Stimulated activated CD4-positive, alpha-beta T cell treated with anti-CD3 and anti-CD28 coated beads, Interleukin-12 subunit alpha, Interleukin-12 subunit beta, amount 100 ng/mL, for 48 hours (primary cell): ENCODE measurements around the gene WDR27.
"Not testable (repeated sequence)": the region's sequence is repeated elsewhere in the genome, so short reads cannot be mapped to it uniquely, and the experiment has no call there.

Source experiments
- DNase-seq, 3 donors: peaks; one replicate each; pipeline ENCODE4 v3.0.0-alpha.2; 2020; ENCODE audit warnings: low read depth in 2 of 3, low spot score in 1 of 3

Gene WDR27

GRCh38 chr6:169452117-169452868 is 249.5 kb downstream of the WDR27 start:
- DNase-seq = no peak

GRCh38 chr6:169451065-169451838 is 250.6 kb downstream of the WDR27 start:
- no peak for DNase-seq

DNA sequence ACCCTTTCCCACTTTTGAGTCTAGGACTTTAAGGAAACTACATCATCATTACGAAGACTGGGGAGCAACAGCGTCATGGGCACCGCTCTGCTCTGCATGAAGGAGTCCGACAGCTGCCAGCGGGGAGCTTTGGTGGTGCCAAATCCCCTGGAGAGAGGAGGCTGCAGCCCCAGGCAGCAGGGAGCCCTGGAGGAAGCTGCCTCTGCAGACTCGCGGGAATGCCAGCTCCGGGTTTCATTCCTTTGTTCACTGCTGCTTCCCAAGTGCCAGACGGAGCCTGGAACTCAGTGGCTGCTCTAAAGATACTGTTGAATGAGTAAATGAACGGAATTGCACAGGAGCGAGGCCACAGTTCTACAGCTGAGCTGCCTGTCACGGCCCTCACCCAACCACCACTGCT is 251.7 kb downstream of the WDR27 start:
- no peak for DNase-seq

- DNase-seq = no peak
These were observed 252.6 kb downstream of the WDR27 start for GRCh38 chr6:169449221-169449620.

GRCh38 chr6:169445661-169446581 is 255.9 kb downstream of the WDR27 start:
- no peak for DNase-seq

DNA sequence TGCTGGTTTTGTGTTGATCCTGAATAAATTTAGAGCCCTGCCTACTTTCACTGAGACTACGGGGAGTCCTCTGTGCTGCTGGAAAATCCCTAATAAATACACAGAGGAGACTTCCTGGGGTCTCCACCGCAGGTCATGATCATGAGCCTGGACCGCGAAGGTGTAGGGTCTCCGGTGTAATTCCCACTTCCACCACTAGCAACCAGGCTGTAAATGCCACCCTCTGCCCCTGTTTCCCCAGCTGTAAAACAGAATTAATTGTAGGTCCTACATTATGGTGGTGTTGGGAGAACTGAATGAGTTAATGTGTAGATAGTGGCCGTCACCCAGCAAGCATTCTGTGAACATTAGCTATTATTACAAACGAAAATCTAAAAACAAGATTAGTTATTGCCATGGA is 256.6 kb downstream of the WDR27 start:
- no peak for DNase-seq

DNA sequence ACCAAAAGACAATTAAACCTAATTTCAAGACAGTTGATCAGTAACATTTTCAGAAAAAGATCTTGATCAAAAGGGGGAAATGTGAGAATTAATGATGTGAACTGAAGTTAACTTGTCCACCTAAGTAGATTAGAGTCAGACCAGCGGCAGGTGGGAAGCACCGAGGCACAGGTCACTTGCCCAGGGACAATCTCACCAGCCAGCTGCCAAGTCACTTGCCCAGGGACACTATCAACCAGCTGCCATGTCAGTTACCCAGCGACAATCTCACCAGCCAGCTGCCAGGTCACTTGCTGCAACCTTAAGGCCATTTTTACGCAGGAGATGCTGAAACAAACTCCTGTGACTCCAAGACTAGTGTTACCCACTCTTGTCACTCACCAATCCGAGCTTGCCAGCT is 260.5 kb downstream of the WDR27 start:
- no peak for DNase-seq

DNA sequence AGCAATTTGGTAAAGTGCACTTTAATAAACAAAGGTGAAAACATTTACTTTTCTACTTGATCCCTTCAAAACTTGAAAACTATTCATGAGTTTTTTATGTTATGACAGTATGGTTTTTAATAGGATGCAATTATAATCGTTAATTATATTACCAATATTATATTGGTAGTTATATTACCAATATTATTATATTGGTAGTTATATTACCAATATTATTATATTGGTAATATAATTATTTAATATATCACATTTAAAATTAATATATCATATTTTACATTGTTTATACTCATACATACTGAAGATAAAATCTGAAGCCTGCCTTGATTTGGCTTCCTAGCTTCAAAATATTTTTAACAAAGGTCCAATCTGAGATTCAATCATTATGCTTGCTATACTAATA is 262.1 kb downstream of the WDR27 start:
- DNase-seq = no peak

GRCh38 chr6:169434554-169434953 is 267.3 kb downstream of the WDR27 start:
- DNase-seq = not testable (repeated sequence)

GRCh38 chr6:169429001-169429400 is 272.8 kb downstream of the WDR27 start:
- no peak for DNase-seq

- DNase-seq = no peak
These were observed 273.3 kb downstream of the WDR27 start for GRCh38 chr6:169428532-169428931.

DNA sequence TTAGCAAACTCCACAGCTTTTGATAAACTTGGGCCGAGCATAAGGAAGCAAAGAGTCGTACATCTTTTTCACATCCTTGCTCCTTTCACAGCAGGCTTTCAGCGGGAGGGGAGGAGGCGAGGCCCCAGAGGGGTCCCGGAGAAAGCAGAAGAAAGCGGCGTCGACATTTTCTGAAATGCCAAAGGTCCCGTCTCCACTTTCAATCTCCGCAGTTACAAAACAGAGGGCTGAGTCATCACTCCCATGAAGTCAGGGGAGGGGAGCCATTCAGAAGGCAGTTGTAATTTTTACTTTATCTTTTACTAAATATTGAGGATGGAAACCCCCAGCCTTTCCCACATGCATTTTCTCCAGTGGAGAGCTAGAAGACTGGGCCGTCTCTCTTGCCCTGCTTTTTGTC is 274.0 kb downstream of the WDR27 start:
- DNase-seq = no peak

DNA sequence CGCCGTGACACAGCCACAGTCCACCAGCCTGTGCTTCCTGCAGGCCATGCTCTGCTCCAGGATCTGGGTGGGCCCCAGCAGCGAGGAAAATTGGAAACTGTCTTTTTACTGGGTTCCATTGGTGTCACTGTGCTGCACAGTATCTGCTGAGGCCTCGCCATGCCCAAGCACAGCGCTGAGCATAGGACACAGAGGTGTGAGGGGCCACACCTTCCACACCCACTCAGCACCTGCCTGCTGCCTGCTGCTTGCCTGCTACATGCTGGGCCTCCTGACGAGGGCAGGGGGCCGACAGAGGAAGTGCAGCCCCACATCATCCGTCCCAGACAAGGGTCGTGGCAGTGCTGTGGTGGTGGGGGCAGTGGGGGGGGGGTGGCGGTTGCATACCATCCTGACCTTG is 275.2 kb downstream of the WDR27 start:
- no peak for DNase-seq

DNA sequence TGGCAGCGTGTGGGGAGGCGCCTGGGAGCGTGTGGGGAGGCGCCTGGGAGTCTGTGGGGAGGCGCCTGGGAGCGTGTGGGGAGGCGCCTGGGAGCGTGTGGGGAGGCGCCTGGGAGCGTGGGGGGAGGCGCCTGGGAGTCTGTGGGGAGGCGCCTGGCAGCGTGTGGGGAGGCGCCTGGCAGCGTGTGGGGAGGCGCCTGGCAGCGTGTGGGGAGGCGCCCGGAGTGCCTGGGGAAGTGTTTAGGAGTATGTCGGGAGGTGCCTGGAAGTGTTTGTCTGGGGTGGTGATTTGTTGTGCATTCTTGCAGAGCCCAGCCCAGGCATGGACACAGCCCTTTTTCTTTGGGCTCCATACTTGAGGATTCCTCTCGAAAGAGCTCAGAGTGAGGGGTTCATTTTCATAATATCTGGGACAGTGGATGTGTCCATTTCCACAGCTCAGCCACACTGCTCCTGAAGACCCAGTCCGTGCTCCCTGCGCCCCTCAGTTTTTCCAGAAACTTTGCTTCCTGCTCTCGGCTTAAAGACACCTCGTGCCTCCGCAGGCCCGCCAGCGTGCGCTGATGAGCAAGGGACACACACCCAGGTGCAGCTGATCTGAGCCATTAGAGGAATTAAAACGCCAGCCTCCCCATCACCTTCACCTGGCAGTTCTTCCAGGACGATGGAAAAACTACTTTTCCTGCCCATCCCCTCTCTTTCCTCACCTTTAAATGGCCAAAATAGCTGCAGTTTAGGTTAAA is 276.0 kb downstream of the WDR27 start:
- DNase-seq = no peak

GRCh38 chr6:169424821-169425240 is 277.0 kb downstream of the WDR27 start:
- DNase-seq = no peak

DNA sequence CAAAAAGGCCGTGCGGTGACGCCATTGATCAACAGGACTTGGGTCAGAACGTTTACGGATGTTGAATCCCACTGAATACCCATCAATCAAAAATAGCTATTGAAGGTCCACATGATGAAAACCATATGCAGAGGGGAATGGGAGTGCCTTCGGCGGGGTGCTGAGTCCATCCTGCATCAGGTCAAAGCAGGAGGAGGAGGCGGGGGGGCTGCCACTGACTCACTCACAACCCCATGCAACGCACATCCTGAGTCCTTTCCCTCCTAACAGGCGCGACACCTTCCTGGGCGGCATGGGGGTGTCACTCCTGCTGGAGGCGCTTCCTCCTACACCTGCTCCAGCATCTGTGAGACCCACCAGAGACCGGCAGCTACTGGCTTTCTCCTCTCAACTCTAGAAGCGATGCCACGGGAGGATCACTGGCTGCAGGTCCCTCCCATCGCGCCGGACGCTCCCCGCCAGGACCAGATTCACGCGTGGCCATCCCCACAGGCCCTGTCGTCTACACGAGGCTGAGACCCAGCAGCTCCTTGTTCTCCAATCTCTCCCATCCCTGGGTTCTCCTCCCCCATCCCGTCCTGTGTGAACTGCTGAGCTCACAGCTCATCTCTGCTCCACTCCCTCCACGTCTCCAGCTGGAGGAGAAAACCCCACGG is 277.6 kb downstream of the WDR27 start:
- DNase-seq = no peak

DNA sequence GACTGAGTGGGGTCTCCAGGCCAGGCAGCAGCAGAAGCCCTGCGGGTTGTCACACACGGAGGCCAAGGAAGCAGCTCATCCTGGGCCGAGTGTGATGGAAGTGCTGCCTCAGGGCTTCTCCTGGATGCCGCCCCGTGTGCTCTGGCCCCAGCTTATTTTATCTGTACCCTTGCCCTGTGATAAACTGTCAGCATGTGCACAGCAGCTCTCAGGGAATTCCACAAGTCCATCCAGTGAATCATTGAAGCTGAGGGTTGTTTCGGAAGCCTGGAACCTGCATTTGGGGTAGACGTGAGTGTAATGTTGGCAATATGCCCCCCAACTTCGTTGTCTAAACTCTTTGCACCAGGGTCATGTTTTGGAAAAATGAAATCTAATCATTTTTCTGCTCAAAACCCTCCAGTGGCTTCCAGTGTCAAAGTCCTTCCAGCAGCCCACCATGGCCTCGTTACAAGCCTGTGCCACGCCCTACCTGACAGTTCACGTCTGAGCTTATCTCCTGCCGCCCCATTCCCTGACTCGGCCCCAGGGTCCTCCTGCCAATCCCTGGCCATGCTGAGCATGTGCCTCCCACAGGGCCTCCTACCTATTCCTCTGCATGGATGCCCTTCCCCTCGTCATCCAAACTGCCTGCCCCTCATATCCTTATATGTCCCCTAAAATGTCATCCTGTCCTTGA is 280.1 kb downstream of the WDR27 start:
- no peak for DNase-seq

- no peak for DNase-seq
These were observed 280.8 kb downstream of the WDR27 start for GRCh38 chr6:169420912-169421543.

DNA sequence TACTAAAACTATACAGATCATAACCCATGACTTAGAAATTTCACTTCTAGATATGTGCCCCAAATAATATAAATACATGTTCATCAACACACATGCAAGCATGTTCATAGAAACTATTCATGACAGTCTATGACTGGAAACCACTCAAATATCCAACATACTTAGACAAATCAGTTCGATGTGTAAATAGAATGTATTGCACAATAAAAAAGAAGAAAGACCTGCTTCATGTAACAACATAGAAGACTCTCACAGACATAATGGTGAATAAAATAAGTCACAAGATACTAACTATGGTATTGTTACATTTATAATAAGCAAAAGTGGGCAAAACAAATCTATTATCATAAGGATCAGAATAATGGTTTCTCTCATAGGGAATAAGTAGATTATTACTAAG is 284.7 kb downstream of the WDR27 start:
- DNase-seq = no peak
